ENCODE data around the gene OXCT1.

The OXCT1 gene

DNA sequence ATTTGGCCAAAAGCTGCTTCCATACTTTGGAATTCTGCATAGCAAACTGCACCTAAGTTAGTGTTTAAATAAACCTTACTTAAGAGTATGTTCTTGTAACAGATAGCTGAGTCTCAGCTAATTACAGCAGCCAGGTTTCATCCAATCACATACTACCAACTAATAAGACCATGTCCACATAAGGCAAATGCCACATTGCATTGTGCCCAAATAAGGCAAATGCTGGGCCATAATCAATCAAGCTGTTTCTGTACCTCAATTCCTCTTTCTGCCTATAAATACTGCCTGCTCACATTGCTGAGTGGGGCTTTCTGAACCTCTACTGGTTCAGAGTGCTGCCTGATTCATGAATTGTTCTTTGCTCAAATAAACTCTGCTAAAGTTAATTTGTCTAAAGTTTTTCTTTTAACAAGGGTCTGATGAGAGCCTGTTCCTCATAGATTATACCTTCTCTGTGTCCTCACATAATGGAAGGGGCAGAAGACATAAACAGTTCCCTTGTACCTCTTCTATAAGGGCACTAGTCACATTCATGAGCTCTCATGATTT lies 4.4 kb upstream of the OXCT1 start:
- Histone ChIP-seq H2BK12ac (ENCODE audit: low read length in 2 of 2) (no peak overlapping the region), H2BK5ac (ENCODE audit: low read depth, low read length, poor library complexity, severe bottlenecking) (no peak overlapping the region), H3K79me1 (replicated peaks; ENCODE audit: low read length, poor library complexity, severe bottlenecking) (no peaks in the 10 kb centered on the region), H3K36me3 (ENCODE audit: control insufficient read depth in 1 of 2, insufficient read depth in 2 of 2, low read depth in 1 of 2, low read length in 2 of 2) (no peaks in the 10 kb centered on the region), H3K4me1 (ENCODE audit: control insufficient read depth, insufficient read depth, low read depth, low read length) (peaks cover 6% of the 10 kb centered on the region), H3K4ac (ENCODE audit: low read depth in 1 of 2, low read length in 2 of 2) (no peak overlapping the region), H3K9ac (ENCODE audit: low read length) (no peak overlapping the region), H2AK5ac (ENCODE audit: low read length, severe bottlenecking) (no peak overlapping the region), H3K23ac (ENCODE audit: low read length in 2 of 2) (no peak overlapping the region), H3K18ac (ENCODE audit: low read depth in 1 of 2, low read length in 2 of 2) (no peak overlapping the region), H3K27ac (ENCODE audit: low read length, poor library complexity, severe bottlenecking) (no peak overlapping the region), H3K27me3 (ENCODE audit: control insufficient read depth in 1 of 2, insufficient read depth in 1 of 2, low read length in 2 of 2) (no peaks in the 10 kb centered on the region), H3K4me2 (ENCODE audit: low read length, poor library complexity, severe bottlenecking) (no peak overlapping the region), H2BK15ac (ENCODE audit: low read depth, poor library complexity, severe bottlenecking) (no peak overlapping the region), H2BK120ac (ENCODE audit: low read depth, low read length) (no peak overlapping the region), H4K8ac (ENCODE audit: low read length) (no peak overlapping the region), H3K4me3 (ENCODE audit: insufficient read depth in 1 of 2, low read depth in 1 of 2, low read length in 2 of 2) (no peak overlapping the region), H3K9me3 (ENCODE audit: control insufficient read depth, low read length) (no peaks in the 10 kb centered on the region), H4K91ac (ENCODE audit: low read length) (no peak overlapping the region), H2AFZ (ENCODE audit: low read depth, low read length) (no peak overlapping the region), H3K14ac (ENCODE audit: low read length in 2 of 2) (no peak overlapping the region)
- DNase-seq, result no peak

DNA sequence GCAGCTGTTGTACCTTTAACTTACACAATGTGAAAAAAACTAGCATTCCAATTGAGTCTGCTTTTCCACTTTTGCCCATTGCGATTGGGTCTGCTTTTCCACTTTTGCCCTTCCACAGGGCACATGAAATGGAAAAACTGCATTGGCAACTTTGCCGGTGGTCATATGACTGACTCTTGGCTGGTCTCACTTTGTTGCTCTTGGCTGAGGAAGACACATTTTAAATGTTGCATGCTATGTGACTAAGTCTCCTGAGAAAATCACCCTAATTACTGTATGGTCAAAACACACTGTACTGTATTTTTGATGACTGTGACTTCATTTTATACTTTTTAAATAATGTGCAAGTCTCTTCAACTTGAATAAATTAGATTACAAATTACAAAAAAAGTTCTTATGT lies 1.6 kb upstream of the OXCT1 start:
- no peak overlapping the region for H4K91ac ChIP-seq (ENCODE audit: low read length)
- no peaks in the 10 kb centered on the region for H3K27me3 ChIP-seq (ENCODE audit: control insufficient read depth in 1 of 2, insufficient read depth in 1 of 2, low read length in 2 of 2)
- peaks cover 9% of the 10 kb centered on the region for H3K4me1 ChIP-seq (ENCODE audit: control insufficient read depth, insufficient read depth, low read depth, low read length)
- H2AK5ac ChIP-seq (ENCODE audit: low read length, severe bottlenecking), result no peak overlapping the region
- WGBS, result 100% methylated on average over 2 of the region's 2 CpGs
- no peak overlapping the region for H2BK15ac ChIP-seq (ENCODE audit: low read depth, poor library complexity, severe bottlenecking)
- H2BK120ac ChIP-seq (ENCODE audit: low read depth, low read length), result no peak overlapping the region
- no peaks in the 10 kb centered on the region for H3K79me1 ChIP-seq (replicated peaks; ENCODE audit: low read length, poor library complexity, severe bottlenecking)
- H3K27ac ChIP-seq (ENCODE audit: low read length, poor library complexity, severe bottlenecking), result no peak overlapping the region
- no peak for DNase-seq
- H3K4ac ChIP-seq (ENCODE audit: low read depth in 1 of 2, low read length in 2 of 2), result no peak overlapping the region
- no peak overlapping the region for H4K8ac ChIP-seq (ENCODE audit: low read length)
- peaks cover 0 to under 1% of the 10 kb centered on the region in 2 experiments for H3K36me3 ChIP-seq (ENCODE audit: control insufficient read depth in 1 of 2, insufficient read depth in 2 of 2, low read depth in 1 of 2, low read length in 2 of 2)
- no peak overlapping the region for H2BK12ac ChIP-seq (ENCODE audit: low read length in 2 of 2)
- peak overlapping the region; percentile 60 for H3K9ac ChIP-seq (ENCODE audit: low read length)
- H2BK5ac ChIP-seq (ENCODE audit: low read depth, low read length, poor library complexity, severe bottlenecking), result no peak overlapping the region
- H2AFZ ChIP-seq (ENCODE audit: low read depth, low read length), result no peak overlapping the region
- H3K18ac ChIP-seq (ENCODE audit: low read depth in 1 of 2, low read length in 2 of 2), result no peak overlapping the region
- H3K9me3 ChIP-seq (ENCODE audit: control insufficient read depth, low read length), result no peaks in the 10 kb centered on the region
- H3K4me3 ChIP-seq (ENCODE audit: insufficient read depth in 1 of 2, low read depth in 1 of 2, low read length in 2 of 2), result no peak overlapping the region
- no peak overlapping the region for H3K23ac ChIP-seq (ENCODE audit: low read length in 2 of 2)
- H3K14ac ChIP-seq (ENCODE audit: low read length in 2 of 2), result no peak overlapping the region
- H3K4me2 ChIP-seq (ENCODE audit: low read length, poor library complexity, severe bottlenecking), result no peak overlapping the region

DNA sequence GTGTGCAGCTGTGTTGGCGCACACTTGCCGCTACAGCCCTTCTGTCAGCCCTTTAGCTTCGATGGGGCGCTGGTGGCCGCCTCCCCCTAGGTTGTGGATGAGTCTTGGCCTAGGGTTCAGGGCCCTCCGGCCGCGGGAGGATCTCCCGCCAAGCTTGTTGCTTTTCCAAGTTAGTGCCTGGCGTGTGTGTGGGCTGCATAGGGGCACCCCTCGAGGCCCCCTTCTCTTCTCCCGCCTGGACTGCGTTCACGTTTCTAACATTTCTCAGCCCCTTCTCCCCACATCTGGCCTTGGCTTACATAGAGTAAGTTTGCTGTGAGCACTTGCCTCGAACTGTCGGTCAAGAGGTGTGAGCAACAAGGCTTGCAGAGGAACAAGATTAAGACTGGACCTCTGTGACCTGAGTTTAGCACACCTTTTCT lies 413 bp upstream of the OXCT1 start:
- Histone ChIP-seq H3K9me3 (ENCODE audit: control insufficient read depth, low read length) (no peaks in the 10 kb centered on the region), H3K27me3 (ENCODE audit: control insufficient read depth in 1 of 2, insufficient read depth in 1 of 2, low read length in 2 of 2) (no peaks in the 10 kb centered on the region), H2BK5ac (ENCODE audit: low read depth, low read length, poor library complexity, severe bottlenecking) (no peak overlapping the region), H3K4me3 (ENCODE audit: insufficient read depth in 1 of 2, low read depth in 1 of 2, low read length in 2 of 2) (peak overlapping the region; percentile 65 to 94), H3K23ac (ENCODE audit: low read length in 2 of 2) (peak overlapping the region in 1 of 2 experiments; percentile 77), H3K4me1 (ENCODE audit: control insufficient read depth, insufficient read depth, low read depth, low read length) (peaks cover 9% of the 10 kb centered on the region), H2BK12ac (ENCODE audit: low read length in 2 of 2) (no peak overlapping the region), H3K9ac (ENCODE audit: low read length) (peak overlapping the region; percentile 95), H3K18ac (ENCODE audit: low read depth in 1 of 2, low read length in 2 of 2) (peak overlapping the region in 1 of 2 experiments; percentile 74), H3K4ac (ENCODE audit: low read depth in 1 of 2, low read length in 2 of 2) (peak overlapping the region in 1 of 2 experiments; percentile 32), H3K36me3 (ENCODE audit: control insufficient read depth in 1 of 2, insufficient read depth in 2 of 2, low read depth in 1 of 2, low read length in 2 of 2) (peaks cover 0 to 6% of the 10 kb centered on the region in 2 experiments), H3K27ac (ENCODE audit: low read length, poor library complexity, severe bottlenecking) (no peak overlapping the region), H2BK120ac (ENCODE audit: low read depth, low read length) (no peak overlapping the region), H3K4me2 (ENCODE audit: low read length, poor library complexity, severe bottlenecking) (peak overlapping the region; percentile 69), H2AFZ (ENCODE audit: low read depth, low read length) (peak overlapping the region; percentile 79), H2AK5ac (ENCODE audit: low read length, severe bottlenecking) (no peak overlapping the region), H4K8ac (ENCODE audit: low read length) (peak overlapping the region; percentile 67), H3K79me1 (replicated peaks; ENCODE audit: low read length, poor library complexity, severe bottlenecking) (no peaks in the 10 kb centered on the region), H2BK15ac (ENCODE audit: low read depth, poor library complexity, severe bottlenecking) (no peak overlapping the region), H4K91ac (ENCODE audit: low read length) (no peak overlapping the region), H3K14ac (ENCODE audit: low read length in 2 of 2) (peak overlapping the region in 1 of 2 experiments; percentile 64)
- WGBS, result 22% methylated on average over 16 of the region's 16 CpGs
- no peak for DNase-seq

DNA sequence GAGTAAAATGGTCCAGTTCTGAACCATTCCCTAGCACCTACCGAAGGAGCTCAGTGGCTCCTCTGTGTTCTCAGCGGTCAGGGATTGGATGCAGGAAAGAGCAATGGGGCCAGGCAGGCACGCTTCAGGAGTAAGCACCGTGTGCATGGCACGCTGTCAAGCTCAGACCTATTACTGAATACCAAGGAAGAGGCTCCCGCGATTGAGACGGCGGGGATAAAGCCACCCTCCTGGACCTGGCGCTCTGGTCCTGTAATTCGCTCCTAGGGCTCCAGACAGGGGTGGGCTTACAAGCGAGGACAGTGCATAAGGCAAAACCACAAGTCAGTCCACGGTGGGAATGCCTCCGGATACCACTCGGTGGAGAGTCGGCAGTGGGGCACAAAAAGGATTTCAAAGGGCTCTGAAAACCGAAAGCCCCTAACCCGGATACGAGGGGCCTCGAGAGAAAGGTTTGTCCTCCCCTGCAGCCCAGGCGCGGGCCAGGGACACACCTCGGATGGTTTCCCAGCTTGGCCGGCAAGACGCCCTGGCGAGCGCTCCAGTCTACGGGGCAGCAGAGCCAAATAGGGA lies 988 bp downstream of the OXCT1 start:
- Histone ChIP-seq H3K14ac (ENCODE audit: low read length in 2 of 2) (no peak overlapping the region), H3K9me3 (ENCODE audit: control insufficient read depth, low read length) (no peaks in the 10 kb centered on the region), H4K91ac (ENCODE audit: low read length) (no peak overlapping the region), H3K4me2 (ENCODE audit: low read length, poor library complexity, severe bottlenecking) (peak overlapping the region; percentile 69), H3K4ac (ENCODE audit: low read depth in 1 of 2, low read length in 2 of 2) (no peak overlapping the region), H2AK5ac (ENCODE audit: low read length, severe bottlenecking) (no peak overlapping the region), H2BK12ac (ENCODE audit: low read length in 2 of 2) (no peak overlapping the region), H3K36me3 (ENCODE audit: control insufficient read depth in 1 of 2, insufficient read depth in 2 of 2, low read depth in 1 of 2, low read length in 2 of 2) (peaks cover 0 to 6% of the 10 kb centered on the region in 2 experiments), H3K18ac (ENCODE audit: low read depth in 1 of 2, low read length in 2 of 2) (no peak overlapping the region), H2BK120ac (ENCODE audit: low read depth, low read length) (no peak overlapping the region), H3K23ac (ENCODE audit: low read length in 2 of 2) (no peak overlapping the region), H3K79me1 (replicated peaks; ENCODE audit: low read length, poor library complexity, severe bottlenecking) (no peaks in the 10 kb centered on the region), H3K27ac (ENCODE audit: low read length, poor library complexity, severe bottlenecking) (no peak overlapping the region), H2BK5ac (ENCODE audit: low read depth, low read length, poor library complexity, severe bottlenecking) (no peak overlapping the region), H3K27me3 (ENCODE audit: control insufficient read depth in 1 of 2, insufficient read depth in 1 of 2, low read length in 2 of 2) (no peaks in the 10 kb centered on the region), H3K9ac (ENCODE audit: low read length) (peak overlapping the region; percentile 95), H3K4me1 (ENCODE audit: control insufficient read depth, insufficient read depth, low read depth, low read length) (peaks cover 9% of the 10 kb centered on the region), H3K4me3 (ENCODE audit: insufficient read depth in 1 of 2, low read depth in 1 of 2, low read length in 2 of 2) (peak overlapping the region; percentile 65 to 94), H4K8ac (ENCODE audit: low read length) (no peak overlapping the region), H2BK15ac (ENCODE audit: low read depth, poor library complexity, severe bottlenecking) (no peak overlapping the region), H2AFZ (ENCODE audit: low read depth, low read length) (peak overlapping the region; percentile 54)
- WGBS, result 27% methylated on average over 27 of the region's 28 CpGs
- no peak for DNase-seq

Data from mesenchymal stem cell (in vitro differentiated cells and primary cell).